GM21529 (cell line): ENCODE results near the gene SYNGR1.

Source experiments
- ATAC-seq: cut with Tn5 transposase; IDR thresholded peaks from one replicate; pipeline ENCODE4 v1.9.1; 2021; ENCODE audit not compliant: unreplicated experiment

The SYNGR1 gene

GRCh38 chr22:39349967-39350726, at the start of gene SYNGR1:
SYNGR1 (plus strand) TSS chr22:39349991; CDS start chr22:39350011, 20 bp downstream.
- ATAC-seq: no peak

GRCh38 chr22:39300186-39300830, 49.5 kb upstream of the SYNGR1 start:
- ATAC-seq: no peak

GRCh38 chr22:39301108-39301507, 48.7 kb upstream of the SYNGR1 start:
- ATAC-seq: no peak

- no peak for ATAC-seq
These were observed 47.9 kb upstream of the SYNGR1 start for GRCh38 chr22:39301926-39302325.

- ATAC-seq: no peak
These were observed 47.3 kb upstream of the SYNGR1 start for GRCh38 chr22:39302431-39302960.

- ATAC-seq: no peak
These were observed 46.4 kb upstream of the SYNGR1 start for GRCh38 chr22:39303358-39303757.

GRCh38 chr22:39303892-39304671, 45.7 kb upstream of the SYNGR1 start:
- ATAC-seq: no peak

GRCh38 chr22:39306456-39307361, 43.1 kb upstream of the SYNGR1 start:
- ATAC-seq: no peak

- no peak for ATAC-seq
These were observed 41.0 kb upstream of the SYNGR1 start for GRCh38 chr22:39308614-39309363.

- no peak for ATAC-seq
These were observed 40.4 kb upstream of the SYNGR1 start for GRCh38 chr22:39309364-39309861.

- ATAC-seq: no peak
These were observed 39.7 kb upstream of the SYNGR1 start for GRCh38 chr22:39309881-39310714.

- no peak for ATAC-seq
These were observed 38.0 kb upstream of the SYNGR1 start for GRCh38 chr22:39311592-39312400.

GRCh38 chr22:39312410-39312809, 37.4 kb upstream of the SYNGR1 start:
- ATAC-seq: no peak

- ATAC-seq: no peak
These were observed 36.4 kb upstream of the SYNGR1 start for GRCh38 chr22:39313258-39314001.

- no peak for ATAC-seq
These were observed 35.4 kb upstream of the SYNGR1 start for GRCh38 chr22:39314251-39314971.

GRCh38 chr22:39315389-39315788, 34.4 kb upstream of the SYNGR1 start:
- no peak for ATAC-seq
